Measurements from ENCODE around the gene GRK3.

Gene GRK3

GRCh38 chr22:25629613-25630012 lies 65.1 kb downstream of the GRK3 start:
- DNase-seq, result no peak

- no peak for DNase-seq
Observed at GRCh38 chr22:25630447-25630846, 66.0 kb downstream of the GRK3 start.

GRCh38 chr22:25636323-25636722 lies 71.8 kb downstream of the GRK3 start:
- DNase-seq, result no peak

GRCh38 chr22:25637032-25637431 lies 72.6 kb downstream of the GRK3 start:
- no peak for DNase-seq

- no peak for DNase-seq
Observed at GRCh38 chr22:25637672-25638071, 73.2 kb downstream of the GRK3 start.

GRCh38 chr22:25638638-25639037 lies 74.2 kb downstream of the GRK3 start:
- DNase-seq, result no peak

- no peak for DNase-seq
Observed at GRCh38 chr22:25641650-25642049, 77.2 kb downstream of the GRK3 start.

GRCh38 chr22:25643232-25644000 lies 78.9 kb downstream of the GRK3 start:
- no peak for DNase-seq

GRCh38 chr22:25644122-25644521 lies 79.6 kb downstream of the GRK3 start:
- no peak for DNase-seq

GRCh38 chr22:25645266-25645665 lies 80.8 kb downstream of the GRK3 start:
- no peak for DNase-seq

- DNase-seq, result no peak
Observed at GRCh38 chr22:25645964-25646363, 81.5 kb downstream of the GRK3 start.

- DNase-seq, result no peak
Observed at GRCh38 chr22:25650833-25651232, 86.4 kb downstream of the GRK3 start.

- no peak for DNase-seq
Observed at GRCh38 chr22:25651332-25652085, 87.0 kb downstream of the GRK3 start.

- no peak for DNase-seq
Observed at GRCh38 chr22:25654676-25655075, 90.2 kb downstream of the GRK3 start.

- DNase-seq, result no peak
Observed at GRCh38 chr22:25655371-25655935, 91.0 kb downstream of the GRK3 start.

- no peak for DNase-seq
Observed at GRCh38 chr22:25656724-25657123, 92.2 kb downstream of the GRK3 start.

GRCh38 chr22:25658633-25659032 lies 94.2 kb downstream of the GRK3 start:
- no peak for DNase-seq

- DNase-seq, result no peak
Observed at GRCh38 chr22:25659413-25659812, 94.9 kb downstream of the GRK3 start.

GRCh38 chr22:25660336-25660735 lies 95.9 kb downstream of the GRK3 start:
- no peak for DNase-seq

GRCh38 chr22:25661073-25661472 lies 96.6 kb downstream of the GRK3 start:
- DNase-seq, result peak; percentile 54

- DNase-seq, result no peak
Observed at GRCh38 chr22:25663654-25664053, 99.2 kb downstream of the GRK3 start.

- no peak for DNase-seq
Observed at GRCh38 chr22:25666308-25666707, 101.8 kb downstream of the GRK3 start.

- peak; percentile 80 for DNase-seq
Observed at GRCh38 chr22:25668437-25668836, 104.0 kb downstream of the GRK3 start.

Measured in NCI-H1105 treated with DMSO at 0.1 percent for 48 hours (cell line).